Neural cell (in vitro differentiated cells): ENCODE measurements around the gene ITGB6. TPM values are rescaled to one million over a fixed set of nuclear protein-coding genes. Genes with fewer than 3 reads are reported as not detected.
"Not testable (repeated sequence)": the region's sequence is repeated elsewhere in the genome, so short reads cannot be mapped to it uniquely, and the experiment has no call there.

ENCODE experiments used
- H2AFZ ChIP-seq: fragments of 200-600, 300-800 bp; sonication (generic), shearing (Covaris generic); 2 replicates; pipeline ENCODE4 v1.6.0; 2014; ENCODE audit warnings: low read depth, mild to moderate bottlenecking, antibody characterized with exemption, low read length, moderate library complexity
- H3F3A ChIP-seq: fragments of 200-600 bp; shearing (Covaris generic); 2 replicates; pipeline ENCODE4 v1.6.1; 2016; ENCODE audit warnings: mild to moderate bottlenecking, moderate library complexity, mixed read lengths, antibody characterized with exemption, low read length; ENCODE audit not compliant: insufficient read depth, poor library complexity, severe bottlenecking
- H3K27ac ChIP-seq: fragments of 200-600, 300-800 bp; sonication (generic), shearing (Covaris generic); 2 replicates; pipeline ENCODE4 v1.5.1; 2014; ENCODE audit warnings: mild to moderate bottlenecking, low read length, moderate library complexity
- H3K27me3 ChIP-seq: fragments of 300-800, 200-600 bp; sonication (generic), shearing (Covaris generic); 2 replicates; pipeline ENCODE4 v1.6.0; 2014; ENCODE audit warnings: mild to moderate bottlenecking, low read depth, low read length, moderate library complexity; ENCODE audit not compliant: insufficient read depth
- H3K36me3 ChIP-seq: fragments of 300-800, 200-600 bp; sonication (generic), shearing (Covaris generic); 2 replicates; pipeline ENCODE4 v1.5.1; 2014; ENCODE audit warnings: mild to moderate bottlenecking, antibody characterized with exemption, low read length, moderate library complexity; ENCODE audit not compliant: insufficient read depth
- H3K4me2 ChIP-seq: fragments of 300-800, 200-600 bp; sonication (generic), shearing (Covaris generic); 2 replicates; pipeline ENCODE4 v1.6.0; 2014; ENCODE audit warnings: mild to moderate bottlenecking, low read length
- H3K4me3 ChIP-seq: fragments of 300-800, 200-600 bp; sonication (generic), shearing (Covaris generic); 2 replicates; pipeline ENCODE4 v1.5.1; 2014; ENCODE audit warnings: mild to moderate bottlenecking, low read length, moderate library complexity
- H3K79me2 ChIP-seq: fragments of 200-600 bp; shearing (Covaris generic); replicated peaks from 2 replicates; pipeline ENCODE4 v1.6.0; 2014; ENCODE audit warnings: mild to moderate bottlenecking, low read length, moderate library complexity; ENCODE audit not compliant: insufficient read depth
- H3K9ac ChIP-seq: fragments of 300-800, 200-600 bp; sonication (generic), shearing (Covaris generic); 2 replicates; pipeline ENCODE4 v1.6.1; 2016; ENCODE audit warnings: mild to moderate bottlenecking, low read length, mixed read lengths
- H3K9me2 ChIP-seq: fragments of 200-600 bp; shearing (Covaris generic); 2 replicates; pipeline ENCODE4 v1.6.1; 2016; ENCODE audit warnings: mild to moderate bottlenecking, low read length, mixed read lengths; ENCODE audit not compliant: insufficient read depth
- H3K9me3 ChIP-seq: fragments of 200-600, 300-800 bp; sonication (generic), shearing (Covaris generic); 2 replicates; pipeline ENCODE4 v1.6.1; 2016; ENCODE audit warnings: mild to moderate bottlenecking, mixed run types, low read length, moderate library complexity, mixed read lengths
- H4K20me1 ChIP-seq: fragments of 200-600 bp; shearing (Covaris generic); 2 replicates; pipeline ENCODE4 v1.6.1; 2016; ENCODE audit warnings: mild to moderate bottlenecking, mixed run types; ENCODE audit not compliant: insufficient read depth
- CTCF ChIP-seq: fragments of 450-650 bp; IDR thresholded peaks from 2 replicates; pipeline ENCODE4 v1.5.1; 2014; ENCODE audit warnings: antibody characterized with exemption, mild to moderate bottlenecking, moderate library complexity; ENCODE audit not compliant: poor library complexity, severe bottlenecking
- EP300 ChIP-seq: fragments of 450-650 bp; conservative IDR thresholded peaks from 2 replicates; pipeline ENCODE4 v1.6.1; 2014; ENCODE audit warnings: antibody characterized with exemption, mild to moderate bottlenecking, moderate library complexity; ENCODE audit not compliant: poor library complexity, severe bottlenecking
- EZH2 ChIP-seq: fragments of 200-600, 300-800 bp; shearing (Covaris generic), sonication (generic); IDR thresholded peaks from 2 replicates; pipeline ENCODE4 v1.6.1; 2014; ENCODE audit warnings: antibody characterized with exemption, low read length, borderline replicate concordance, mild to moderate bottlenecking; ENCODE audit not compliant: insufficient read depth, poor library complexity, severe bottlenecking
- MXI1 ChIP-seq: fragments of 450-650 bp; conservative IDR thresholded peaks from 2 replicates; pipeline ENCODE4 v1.6.1; 2014; ENCODE audit warnings: antibody characterized with exemption, mild to moderate bottlenecking; ENCODE audit not compliant: poor library complexity, severe bottlenecking
- POLR2AphosphoS5 ChIP-seq: IDR thresholded peaks from 2 replicates; pipeline ENCODE4 v1.6.1; 2012
- RAD21 ChIP-seq: fragments of 450-650 bp; conservative IDR thresholded peaks from 2 replicates; pipeline ENCODE4 v1.6.1; 2014; ENCODE audit warnings: antibody characterized with exemption, mild to moderate bottlenecking, moderate library complexity
- REST ChIP-seq: IDR thresholded peaks from 2 replicates; pipeline ENCODE4 v1.6.1; 2012; ENCODE audit warnings: borderline replicate concordance
- SMC3 ChIP-seq: fragments of 450-650 bp; conservative IDR thresholded peaks from 2 replicates; pipeline ENCODE4 v1.6.1; 2014; ENCODE audit warnings: antibody characterized with exemption, mild to moderate bottlenecking, moderate library complexity; ENCODE audit not compliant: poor library complexity
- TAF1 ChIP-seq: IDR thresholded peaks from 2 replicates; pipeline ENCODE4 v1.6.1; 2012; ENCODE audit warnings: low read depth
- polyA plus RNA-seq: library from polyadenylated mRNA; depleted of rRNA; stranded (reverse); fragments of >200 nt; gene quantifications from 2 replicates; pipeline ENCODE4 v1.2.3, GENCODE V29; 2014

ITGB6 gene
- polyA plus RNA-seq, 1 donor from 2014 or later = 8.3 TPM

- H2AFZ ChIP-seq = no peak overlapping the region
- peak overlapping the region; percentile 68 for H3K27ac ChIP-seq
- H3K4me3 ChIP-seq = no peak overlapping the region
- no peaks in the 10 kb centered on the region for H3K79me2 ChIP-seq
- TF ChIP-seq SMC3 (no peak), RAD21 (no peak), POLR2AphosphoS5 (peak; percentile 56), TAF1 (no peak), EP300 (peak; percentile 84), EZH2 (no peak), MXI1 (no peak), CTCF (no peak), REST (no peak)
- H3K27me3 ChIP-seq = no peaks in the 10 kb centered on the region
- no peaks in the 10 kb centered on the region for H3K36me3 ChIP-seq
- H3F3A ChIP-seq = no peaks in the 10 kb centered on the region
- H4K20me1 ChIP-seq = no peaks in the 10 kb centered on the region
- H3K9me2 ChIP-seq = no peaks in the 10 kb centered on the region
- H3K4me2 ChIP-seq = peak overlapping the region; percentile 10
- H3K9me3 ChIP-seq = no peaks in the 10 kb centered on the region
- H3K9ac ChIP-seq = peak overlapping the region; percentile 15
Observed at GRCh38 chr2:160125366-160125765, 74.7 kb downstream of the ITGB6 start.

- Histone ChIP-seq H3K36me3 (no peaks in the 10 kb centered on the region), H3K4me3 (no peak overlapping the region), H3K9ac (no peak overlapping the region), H3K9me3 (no peaks in the 10 kb centered on the region), H3K4me2 (no peak overlapping the region), H2AFZ (no peak overlapping the region), H3F3A (no peaks in the 10 kb centered on the region), H3K27ac (peak overlapping the region; percentile 68), H3K79me2 (no peaks in the 10 kb centered on the region), H3K9me2 (no peaks in the 10 kb centered on the region), H4K20me1 (no peaks in the 10 kb centered on the region), H3K27me3 (no peaks in the 10 kb centered on the region)
- TF ChIP-seq RAD21 (no peak), CTCF (no peak), EP300 (no peak), REST (no peak), MXI1 (no peak), SMC3 (no peak), POLR2AphosphoS5 (no peak), EZH2 (no peak), TAF1 (no peak)
Observed at GRCh38 chr2:160124571-160124970, 75.5 kb downstream of the ITGB6 start.

GRCh38 chr2:160114721-160115120, 85.4 kb downstream of the ITGB6 start:
- H3K27ac ChIP-seq, H4K20me1 ChIP-seq, H3K4me3 ChIP-seq, H2AFZ ChIP-seq, H3K9me2 ChIP-seq, H3K79me2 ChIP-seq, H3K9ac ChIP-seq, H3K36me3 ChIP-seq, H3K27me3 ChIP-seq, H3K9me3 ChIP-seq, H3F3A ChIP-seq, H3K4me2 ChIP-seq: not testable (repeated sequence)
